ENCODE measurements around the gene PAX5. TPM values are rescaled to one million over a fixed set of nuclear protein-coding genes. Genes with fewer than 3 reads are reported as not detected.

PAX5 gene
- total RNA-seq, 1 donor from 2014 or later = not detected

GRCh38 chr9:36825179-36825578 lies 208.9 kb downstream of the PAX5 start:
- intact Hi-C loops (cut with DNase I) = no loop called here

GRCh38 chr9:36823934-36824333 lies 210.1 kb downstream of the PAX5 start:
- H3K36me3 ChIP-seq = no peaks in the 10 kb centered on the region
- no peaks in the 10 kb centered on the region for H3K9me3 ChIP-seq
- TF ChIP-seq CTCF (IDR thresholded peaks at IDR 0.05) = no peak
- DNase-seq (ENCODE audit: low spot score in 2 of 2) = no peak
- no peaks in the 10 kb centered on the region for H3K27me3 ChIP-seq
- intact Hi-C loops (cut with DNase I) = no loop called here
- no peaks in the 10 kb centered on the region for H3K4me1 ChIP-seq
- no peak overlapping the region for H3K4me3 ChIP-seq
- H3K27ac ChIP-seq = no peak overlapping the region

More at GRCh38 chr9:36825179-36825578, 208.9 kb downstream of the PAX5 start:
- no peaks in the 10 kb centered on the region for H3K27me3 ChIP-seq
- no peak overlapping the region for H3K4me3 ChIP-seq
- no peak for TF ChIP-seq CTCF (IDR thresholded peaks at IDR 0.05)
- H3K9me3 ChIP-seq = no peaks in the 10 kb centered on the region
- no peaks in the 10 kb centered on the region for H3K36me3 ChIP-seq
- no peak for DNase-seq (ENCODE audit: low spot score in 2 of 2)
- no peak overlapping the region for H3K27ac ChIP-seq
- H3K4me1 ChIP-seq = no peaks in the 10 kb centered on the region

- H3K4me3 ChIP-seq = no peak overlapping the region
- no peaks in the 10 kb centered on the region for H3K27me3 ChIP-seq
- no peaks in the 10 kb centered on the region for H3K9me3 ChIP-seq
- no peak overlapping the region for H3K27ac ChIP-seq
- H3K4me1 ChIP-seq = no peaks in the 10 kb centered on the region
- H3K36me3 ChIP-seq = no peaks in the 10 kb centered on the region
- no peak for TF ChIP-seq CTCF (IDR thresholded peaks at IDR 0.05)
- intact Hi-C loops (cut with DNase I) = no loop called here
- no peak for DNase-seq (ENCODE audit: low spot score in 2 of 2)
These were observed 210.6 kb downstream of the PAX5 start for GRCh38 chr9:36823466-36823865.

GRCh38 chr9:36822201-36822600 lies 211.9 kb downstream of the PAX5 start:
- no peak for DNase-seq (ENCODE audit: low spot score in 2 of 2)
- no peaks in the 10 kb centered on the region for H3K36me3 ChIP-seq
- H3K4me1 ChIP-seq = no peaks in the 10 kb centered on the region
- no peak overlapping the region for H3K27ac ChIP-seq
- no peak for TF ChIP-seq CTCF (IDR thresholded peaks at IDR 0.05)
- intact Hi-C loops (cut with DNase I) = no loop called here
- H3K4me3 ChIP-seq = no peak overlapping the region
- H3K27me3 ChIP-seq = no peaks in the 10 kb centered on the region
- H3K9me3 ChIP-seq = no peaks in the 10 kb centered on the region

- Histone ChIP-seq H3K27ac (no peak overlapping the region), H3K27me3 (no peaks in the 10 kb centered on the region), H3K4me3 (no peak overlapping the region), H3K9me3 (no peaks in the 10 kb centered on the region), H3K4me1 (no peaks in the 10 kb centered on the region), H3K36me3 (no peaks in the 10 kb centered on the region)
- DNase-seq (ENCODE audit: low spot score in 2 of 2) = no peak
- TF ChIP-seq CTCF (IDR thresholded peaks at IDR 0.05) = no peak
- intact Hi-C loops (cut with DNase I) = no loop called here
These were observed 213.6 kb downstream of the PAX5 start for GRCh38 chr9:36820392-36820861.

Data from ascending aorta (tissue), 2 donors.